ENCODE results near the gene ATP6V0A1. TPM values are rescaled to one million over a fixed set of nuclear protein-coding genes. Genes with fewer than 3 reads are reported as not detected.

The ATP6V0A1 gene
- total RNA-seq, 1 experiment from 2014 or later, result 55.2 TPM

DNA sequence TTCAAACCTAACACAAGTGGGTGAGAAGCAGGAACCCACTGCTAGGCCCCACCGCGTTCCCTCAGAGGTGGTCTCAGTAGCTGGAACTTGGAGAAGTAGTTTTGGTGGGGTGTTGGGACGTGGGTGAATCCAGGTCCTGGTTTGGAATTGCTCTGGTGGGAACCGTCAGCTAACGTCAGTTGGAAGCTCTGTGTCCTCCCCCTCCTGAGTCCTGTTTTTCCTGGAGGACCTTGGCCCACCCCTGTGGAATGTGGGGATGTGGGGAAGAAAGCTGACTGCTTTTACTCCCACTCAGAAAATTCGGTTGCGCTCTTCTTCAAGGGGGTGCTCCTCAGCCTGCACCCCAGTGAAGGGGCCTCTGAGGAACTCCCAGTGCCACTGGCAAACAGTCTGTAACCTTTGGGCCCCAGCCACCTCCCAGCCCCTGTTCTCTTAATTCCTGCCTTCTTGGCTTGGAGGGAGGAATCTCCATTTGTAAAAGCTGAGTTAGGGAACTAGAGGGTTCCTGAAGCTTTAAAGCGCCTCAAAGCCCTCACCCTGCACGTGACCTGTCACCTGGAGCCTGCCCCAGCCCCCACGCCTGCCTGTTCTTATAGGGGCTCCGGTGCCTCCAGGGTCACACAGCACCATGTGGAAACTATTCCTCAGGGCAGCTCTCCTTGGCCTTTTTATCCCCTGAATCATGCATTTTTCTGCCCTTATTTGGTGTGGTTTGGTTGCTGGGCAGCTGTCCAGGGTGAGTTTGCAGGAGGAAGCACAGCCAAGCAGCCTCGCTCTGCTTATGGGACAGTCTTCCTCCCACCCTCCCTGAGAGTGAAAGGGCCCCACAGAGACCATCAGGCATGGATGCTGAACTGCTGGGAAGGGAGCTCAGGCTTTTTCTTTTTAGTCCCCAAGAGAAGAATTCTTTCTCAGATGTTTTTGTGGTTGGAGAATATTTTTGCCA, 61.1 kb downstream of the ATP6V0A1 start:
- Mint-ChIP-seq H3K36me3 (peaks cover 10% of the 10 kb centered on the region), H3K9me3 (no peaks in the 10 kb centered on the region), H3K27me3 (ENCODE audit: low read depth) (peaks cover 4% of the 10 kb centered on the region), H3K4me1 (peaks cover 19% of the 10 kb centered on the region), H3K27ac (no peak overlapping the region; the same call in 1 of the 2 replicates), H3K4me3 (no peak overlapping the region)
- TF ChIP-seq, protein P1, sequence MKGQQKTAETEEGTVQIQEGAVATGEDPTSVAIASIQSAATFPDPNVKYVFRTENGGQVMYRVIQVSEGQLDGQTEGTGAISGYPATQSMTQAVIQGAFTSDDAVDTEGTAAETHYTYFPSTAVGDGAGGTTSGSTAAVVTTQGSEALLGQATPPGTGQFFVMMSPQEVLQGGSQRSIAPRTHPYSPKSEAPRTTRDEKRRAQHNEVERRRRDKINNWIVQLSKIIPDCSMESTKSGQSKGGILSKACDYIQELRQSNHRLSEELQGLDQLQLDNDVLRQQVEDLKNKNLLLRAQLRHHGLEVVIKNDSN (CRISPR knock-in tag; IDR thresholded peaks at IDR 0.05), result peak; percentile 94
- TF ChIP-seq, protein P2, sequence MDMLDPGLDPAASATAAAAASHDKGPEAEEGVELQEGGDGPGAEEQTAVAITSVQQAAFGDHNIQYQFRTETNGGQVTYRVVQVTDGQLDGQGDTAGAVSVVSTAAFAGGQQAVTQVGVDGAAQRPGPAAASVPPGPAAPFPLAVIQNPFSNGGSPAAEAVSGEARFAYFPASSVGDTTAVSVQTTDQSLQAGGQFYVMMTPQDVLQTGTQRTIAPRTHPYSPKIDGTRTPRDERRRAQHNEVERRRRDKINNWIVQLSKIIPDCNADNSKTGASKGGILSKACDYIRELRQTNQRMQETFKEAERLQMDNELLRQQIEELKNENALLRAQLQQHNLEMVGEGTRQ (CRISPR knock-in tag; IDR thresholded peaks at IDR 0.05), result peak; percentile 91
- no peak for TF ChIP-seq ATF1 (CRISPR knock-in tag; IDR thresholded peaks at IDR 0.05)
- DNase-seq (ENCODE audit: low spot score) (peak; percentile 54), ATAC-seq (peak; percentile 64)
- POLR2A ChIA-PET, result interaction anchor here (0.5 to 1.2 kb wide), 7 partner anchors 13 to 97 kb away, joined by 3 to 6 read pairs (median 3); partner anchors contain the start of genes CAVIN1 and NAGLU
- CTCF ChIA-PET, result interaction anchor here (0.6 to 4.1 kb wide), 23 partner anchors 7 to 399 kb away, joined by 3 to 72 read pairs (median 4); partner anchors contain the start of genes CAVIN1, KAT2A, MLX and PSMC3IP

DNA sequence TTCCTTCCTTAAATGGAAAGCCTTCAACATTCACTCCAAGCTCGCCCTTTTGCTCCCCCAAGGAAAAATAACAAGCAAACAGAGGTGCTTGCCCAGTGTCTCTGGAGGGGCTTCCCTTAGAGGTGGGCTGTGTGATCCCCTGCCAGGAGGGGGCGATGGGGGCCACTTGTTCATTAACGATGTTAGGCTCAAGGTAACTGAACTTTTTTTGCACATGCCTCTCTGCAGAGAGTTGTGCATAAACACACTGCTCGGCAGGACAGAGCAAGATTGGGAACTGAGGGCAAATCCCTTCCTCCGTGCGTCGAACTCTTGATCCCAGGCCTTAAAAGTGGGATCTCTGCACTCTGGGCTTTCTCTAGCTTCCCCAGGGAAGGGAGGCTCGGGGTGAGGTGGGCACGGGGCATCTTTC, 61.9 kb downstream of the ATP6V0A1 start:
- peaks cover 4% of the 10 kb centered on the region for H3K27me3 Mint-ChIP-seq (ENCODE audit: low read depth)
- H3K27ac Mint-ChIP-seq, result no peak overlapping the region
- ATAC-seq, result no peak

DNA sequence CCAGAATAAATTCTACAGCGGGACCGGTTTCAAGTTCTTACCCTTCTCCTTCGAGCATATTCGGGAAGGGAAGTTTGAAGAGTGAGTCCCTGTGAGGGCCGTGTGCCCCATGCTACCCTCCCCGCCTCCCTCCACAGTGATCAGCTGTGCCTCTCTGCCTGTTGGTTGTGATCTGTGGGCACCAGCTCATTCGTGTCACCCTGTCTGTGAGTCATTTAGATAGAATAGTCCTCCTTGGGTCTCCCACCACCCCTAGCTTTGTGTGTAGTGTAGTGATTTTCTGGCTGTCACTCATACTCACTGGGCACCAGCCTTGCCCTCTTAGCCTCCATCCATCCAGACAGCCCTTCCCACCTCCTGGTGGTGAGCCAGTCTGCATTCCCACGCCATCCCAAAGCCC, 62.4 kb downstream of the ATP6V0A1 start:
- TF ChIP-seq NFATC4 (CRISPR knock-in tag; IDR thresholded peaks at IDR 0.05), result no peak
- TF ChIP-seq HMGA2 (CRISPR knock-in tag; IDR thresholded peaks at IDR 0.05), result no peak
- no peak overlapping the region for H3K27ac Mint-ChIP-seq
- CTCF ChIA-PET, result interaction anchor here (0.5 to 2.3 kb wide), 5 partner anchors 12 to 334 kb away, joined by 3 to 9 read pairs (median 4); partner anchors contain the start of genes CAVIN1 and PSMC3IP
- H3K27me3 Mint-ChIP-seq (ENCODE audit: low read depth), result peaks cover 4% of the 10 kb centered on the region
- no peaks in the 10 kb centered on the region for H3K9me3 Mint-ChIP-seq
- peaks cover 19% of the 10 kb centered on the region for H3K4me1 Mint-ChIP-seq
- ATAC-seq, result no peak
- POLR2A ChIA-PET, result interaction anchor here (1.1 kb wide), 1 partner anchor 34 kb away, joined by 3 read pairs; no protein-coding TSS in a partner anchor
- no peak for DNase-seq (ENCODE audit: low spot score)
- H3K36me3 Mint-ChIP-seq, result peaks cover 10% of the 10 kb centered on the region
- H3K4me3 Mint-ChIP-seq, result no peak overlapping the region

More for the DNA sequence above, 61.9 kb downstream of the ATP6V0A1 start:
- TF ChIP-seq, protein P3, sequence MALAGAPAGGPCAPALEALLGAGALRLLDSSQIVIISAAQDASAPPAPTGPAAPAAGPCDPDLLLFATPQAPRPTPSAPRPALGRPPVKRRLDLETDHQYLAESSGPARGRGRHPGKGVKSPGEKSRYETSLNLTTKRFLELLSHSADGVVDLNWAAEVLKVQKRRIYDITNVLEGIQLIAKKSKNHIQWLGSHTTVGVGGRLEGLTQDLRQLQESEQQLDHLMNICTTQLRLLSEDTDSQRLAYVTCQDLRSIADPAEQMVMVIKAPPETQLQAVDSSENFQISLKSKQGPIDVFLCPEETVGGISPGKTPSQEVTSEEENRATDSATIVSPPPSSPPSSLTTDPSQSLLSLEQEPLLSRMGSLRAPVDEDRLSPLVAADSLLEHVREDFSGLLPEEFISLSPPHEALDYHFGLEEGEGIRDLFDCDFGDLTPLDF (CRISPR knock-in tag; IDR thresholded peaks at IDR 0.05), result no peak
- TF ChIP-seq ZNF396 (CRISPR knock-in tag; IDR thresholded peaks at IDR 0.05; ENCODE audit: borderline replicate concordance), result no peak
- TF ChIP-seq CREM (CRISPR knock-in tag; IDR thresholded peaks at IDR 0.05), result no peak
- H3K36me3 Mint-ChIP-seq, result peaks cover 10% of the 10 kb centered on the region
- peaks cover 19% of the 10 kb centered on the region for H3K4me1 Mint-ChIP-seq
- CTCF ChIA-PET, result interaction anchor here (0.6 to 2.3 kb wide), 15 partner anchors 10 to 333 kb away, joined by 3 to 12 read pairs (median 5); partner anchors contain the start of genes CAVIN1 and PSMC3IP
- H3K9me3 Mint-ChIP-seq, result no peaks in the 10 kb centered on the region
- DNase-seq (ENCODE audit: low spot score), result peak; percentile 34
- POLR2A ChIA-PET, result interaction anchor here (1.0 to 1.2 kb wide), 4 partner anchors 15 to 98 kb away, joined by 3 to 4 read pairs (median 3); partner anchors contain the start of genes CAVIN1 and NAGLU
- H3K4me3 Mint-ChIP-seq, result no peak overlapping the region

DNA sequence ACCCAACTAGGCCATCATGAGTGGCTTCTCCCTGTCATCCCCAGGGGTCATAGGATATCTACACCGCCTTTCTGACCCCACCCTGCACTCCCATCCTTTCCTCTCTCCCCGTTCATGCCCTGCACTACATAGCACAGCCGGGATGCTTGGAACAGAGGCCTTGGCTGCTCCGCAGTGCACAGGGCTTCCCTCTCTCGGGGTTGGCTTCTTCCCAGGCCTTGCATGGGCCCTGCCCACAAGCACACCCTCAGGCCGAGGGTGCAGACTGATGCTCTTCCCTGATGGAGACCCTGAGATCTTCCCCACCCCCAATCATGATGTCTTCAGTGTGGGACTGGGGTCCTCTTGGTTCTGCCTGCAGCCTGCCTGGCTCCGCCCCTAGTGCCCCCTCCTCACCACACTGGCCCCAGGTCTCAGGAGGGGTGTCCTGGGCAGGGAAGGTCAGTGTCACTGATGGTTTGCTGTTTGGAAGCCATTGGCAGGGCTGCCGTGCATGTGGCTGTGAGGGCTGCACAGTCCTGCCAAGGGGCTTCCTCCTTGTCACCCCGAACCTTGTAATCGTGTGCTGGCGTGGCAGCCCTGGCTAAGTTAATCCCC, 63.1 kb downstream of the ATP6V0A1 start:
- no peak for ATAC-seq
- ChIA-PET POLR2A (no interaction called here), CTCF (interaction anchor here (0.5 kb wide), 1 partner anchor 11 kb away, joined by 3 read pairs; no protein-coding TSS in a partner anchor)
- H3K27me3 Mint-ChIP-seq (ENCODE audit: low read depth), result peaks cover 4% of the 10 kb centered on the region
- no peak for DNase-seq (ENCODE audit: low spot score)
- no peak overlapping the region for H3K4me3 Mint-ChIP-seq
- peaks cover 10% of the 10 kb centered on the region for H3K36me3 Mint-ChIP-seq
- H3K27ac Mint-ChIP-seq, result no peak overlapping the region
- no peaks in the 10 kb centered on the region for H3K9me3 Mint-ChIP-seq
- H3K4me1 Mint-ChIP-seq, result peaks cover 19% of the 10 kb centered on the region
- TF ChIP-seq TP53 (CRISPR knock-in tag; IDR thresholded peaks at IDR 0.05) (no peak), NFATC4 (CRISPR knock-in tag; IDR thresholded peaks at IDR 0.05) (no peak), ZNF671 (CRISPR knock-in tag; IDR thresholded peaks at IDR 0.05) (no peak), SP1 (CRISPR knock-in tag; conservative IDR thresholded peaks at IDR 0.05) (no peak), CREB1 (CRISPR knock-in tag; IDR thresholded peaks at IDR 0.05) (no peak), ZNF219 (CRISPR knock-in tag; IDR thresholded peaks at IDR 0.05; ENCODE audit: borderline replicate concordance) (no peak), RORB (CRISPR knock-in tag; IDR thresholded peaks at IDR 0.05) (no peak)
- TF ChIP-seq, protein P4, sequence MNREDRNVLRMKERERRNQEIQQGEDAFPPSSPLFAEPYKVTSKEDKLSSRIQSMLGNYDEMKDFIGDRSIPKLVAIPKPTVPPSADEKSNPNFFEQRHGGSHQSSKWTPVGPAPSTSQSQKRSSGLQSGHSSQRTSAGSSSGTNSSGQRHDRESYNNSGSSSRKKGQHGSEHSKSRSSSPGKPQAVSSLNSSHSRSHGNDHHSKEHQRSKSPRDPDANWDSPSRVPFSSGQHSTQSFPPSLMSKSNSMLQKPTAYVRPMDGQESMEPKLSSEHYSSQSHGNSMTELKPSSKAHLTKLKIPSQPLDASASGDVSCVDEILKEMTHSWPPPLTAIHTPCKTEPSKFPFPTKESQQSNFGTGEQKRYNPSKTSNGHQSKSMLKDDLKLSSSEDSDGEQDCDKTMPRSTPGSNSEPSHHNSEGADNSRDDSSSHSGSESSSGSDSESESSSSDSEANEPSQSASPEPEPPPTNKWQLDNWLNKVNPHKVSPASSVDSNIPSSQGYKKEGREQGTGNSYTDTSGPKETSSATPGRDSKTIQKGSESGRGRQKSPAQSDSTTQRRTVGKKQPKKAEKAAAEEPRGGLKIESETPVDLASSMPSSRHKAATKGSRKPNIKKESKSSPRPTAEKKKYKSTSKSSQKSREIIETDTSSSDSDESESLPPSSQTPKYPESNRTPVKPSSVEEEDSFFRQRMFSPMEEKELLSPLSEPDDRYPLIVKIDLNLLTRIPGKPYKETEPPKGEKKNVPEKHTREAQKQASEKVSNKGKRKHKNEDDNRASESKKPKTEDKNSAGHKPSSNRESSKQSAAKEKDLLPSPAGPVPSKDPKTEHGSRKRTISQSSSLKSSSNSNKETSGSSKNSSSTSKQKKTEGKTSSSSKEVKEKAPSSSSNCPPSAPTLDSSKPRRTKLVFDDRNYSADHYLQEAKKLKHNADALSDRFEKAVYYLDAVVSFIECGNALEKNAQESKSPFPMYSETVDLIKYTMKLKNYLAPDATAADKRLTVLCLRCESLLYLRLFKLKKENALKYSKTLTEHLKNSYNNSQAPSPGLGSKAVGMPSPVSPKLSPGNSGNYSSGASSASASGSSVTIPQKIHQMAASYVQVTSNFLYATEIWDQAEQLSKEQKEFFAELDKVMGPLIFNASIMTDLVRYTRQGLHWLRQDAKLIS (CRISPR knock-in tag; IDR thresholded peaks at IDR 0.05; ENCODE audit: borderline replicate concordance), result no peak
- TF ChIP-seq, protein P5, sequence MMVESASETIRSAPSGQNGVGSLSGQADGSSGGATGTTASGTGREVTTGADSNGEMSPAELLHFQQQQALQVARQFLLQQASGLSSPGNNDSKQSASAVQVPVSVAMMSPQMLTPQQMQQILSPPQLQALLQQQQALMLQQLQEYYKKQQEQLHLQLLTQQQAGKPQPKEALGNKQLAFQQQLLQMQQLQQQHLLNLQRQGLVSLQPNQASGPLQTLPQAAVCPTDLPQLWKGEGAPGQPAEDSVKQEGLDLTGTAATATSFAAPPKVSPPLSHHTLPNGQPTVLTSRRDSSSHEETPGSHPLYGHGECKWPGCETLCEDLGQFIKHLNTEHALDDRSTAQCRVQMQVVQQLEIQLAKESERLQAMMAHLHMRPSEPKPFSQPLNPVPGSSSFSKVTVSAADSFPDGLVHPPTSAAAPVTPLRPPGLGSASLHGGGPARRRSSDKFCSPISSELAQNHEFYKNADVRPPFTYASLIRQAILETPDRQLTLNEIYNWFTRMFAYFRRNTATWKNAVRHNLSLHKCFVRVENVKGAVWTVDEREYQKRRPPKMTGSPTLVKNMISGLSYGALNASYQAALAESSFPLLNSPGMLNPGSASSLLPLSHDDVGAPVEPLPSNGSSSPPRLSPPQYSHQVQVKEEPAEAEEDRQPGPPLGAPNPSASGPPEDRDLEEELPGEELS (CRISPR knock-in tag; IDR thresholded peaks at IDR 0.05), result no peak
